Right lobe of liver (tissue), 4 donors: Measurements from ENCODE around the gene DPP6.

Experiments used
- POLR2A ChIP-seq: fragments of 450-650 bp; IDR thresholded peaks from one replicate; pipeline ENCODE4 v1.6.1; 2017; ENCODE audit warnings: antibody characterized with exemption, mild to moderate bottlenecking
- TF ChIP-seq, protein P1 (sequence below), 4 donors: fragments of 200-600 bp in 3 of 4; fragments of 450-650 bp in 1 of 4; IDR thresholded peaks; one replicate each; pipeline versions ENCODE4 v1.5.1 to v1.8.0; 2016 to 2022; ENCODE audit warnings: antibody characterized with exemption in 4 of 4, mild to moderate bottlenecking in 2 of 4
- donor health status: DM: no; HTN: no; CAD: no.
- donor health status: DM: no; HTN: no; CAD: no.
- donor health status: DM: no; HTN: yes; CAD: no.

DNA sequence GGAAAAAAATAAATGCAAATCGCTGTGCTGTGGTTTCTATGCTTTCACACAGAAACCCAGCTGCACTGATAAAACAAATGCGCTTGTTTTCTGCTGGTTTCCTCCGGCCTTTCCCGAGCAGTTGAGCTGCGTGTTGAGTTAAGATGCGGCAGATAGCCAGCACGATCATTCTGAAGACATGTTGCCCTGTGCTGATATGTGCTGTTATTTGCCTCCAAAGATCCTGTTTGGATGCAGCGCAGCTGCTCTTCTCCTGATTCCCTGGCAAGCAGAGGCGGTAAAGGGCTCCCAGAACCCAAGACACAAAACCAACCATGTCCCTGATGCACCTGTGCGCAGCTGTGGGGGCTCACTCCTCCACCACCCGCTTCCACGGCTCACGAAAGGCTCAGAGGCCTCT lies 725.3 kb downstream of the DPP6 start:
- TF ChIP-seq, protein P1, sequence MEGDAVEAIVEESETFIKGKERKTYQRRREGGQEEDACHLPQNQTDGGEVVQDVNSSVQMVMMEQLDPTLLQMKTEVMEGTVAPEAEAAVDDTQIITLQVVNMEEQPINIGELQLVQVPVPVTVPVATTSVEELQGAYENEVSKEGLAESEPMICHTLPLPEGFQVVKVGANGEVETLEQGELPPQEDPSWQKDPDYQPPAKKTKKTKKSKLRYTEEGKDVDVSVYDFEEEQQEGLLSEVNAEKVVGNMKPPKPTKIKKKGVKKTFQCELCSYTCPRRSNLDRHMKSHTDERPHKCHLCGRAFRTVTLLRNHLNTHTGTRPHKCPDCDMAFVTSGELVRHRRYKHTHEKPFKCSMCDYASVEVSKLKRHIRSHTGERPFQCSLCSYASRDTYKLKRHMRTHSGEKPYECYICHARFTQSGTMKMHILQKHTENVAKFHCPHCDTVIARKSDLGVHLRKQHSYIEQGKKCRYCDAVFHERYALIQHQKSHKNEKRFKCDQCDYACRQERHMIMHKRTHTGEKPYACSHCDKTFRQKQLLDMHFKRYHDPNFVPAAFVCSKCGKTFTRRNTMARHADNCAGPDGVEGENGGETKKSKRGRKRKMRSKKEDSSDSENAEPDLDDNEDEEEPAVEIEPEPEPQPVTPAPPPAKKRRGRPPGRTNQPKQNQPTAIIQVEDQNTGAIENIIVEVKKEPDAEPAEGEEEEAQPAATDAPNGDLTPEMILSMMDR (IDR thresholded peaks at IDR 0.05) = no peak
- no peak for TF ChIP-seq POLR2A
